Measurements from ENCODE around the gene MAP3K3.

DNA sequence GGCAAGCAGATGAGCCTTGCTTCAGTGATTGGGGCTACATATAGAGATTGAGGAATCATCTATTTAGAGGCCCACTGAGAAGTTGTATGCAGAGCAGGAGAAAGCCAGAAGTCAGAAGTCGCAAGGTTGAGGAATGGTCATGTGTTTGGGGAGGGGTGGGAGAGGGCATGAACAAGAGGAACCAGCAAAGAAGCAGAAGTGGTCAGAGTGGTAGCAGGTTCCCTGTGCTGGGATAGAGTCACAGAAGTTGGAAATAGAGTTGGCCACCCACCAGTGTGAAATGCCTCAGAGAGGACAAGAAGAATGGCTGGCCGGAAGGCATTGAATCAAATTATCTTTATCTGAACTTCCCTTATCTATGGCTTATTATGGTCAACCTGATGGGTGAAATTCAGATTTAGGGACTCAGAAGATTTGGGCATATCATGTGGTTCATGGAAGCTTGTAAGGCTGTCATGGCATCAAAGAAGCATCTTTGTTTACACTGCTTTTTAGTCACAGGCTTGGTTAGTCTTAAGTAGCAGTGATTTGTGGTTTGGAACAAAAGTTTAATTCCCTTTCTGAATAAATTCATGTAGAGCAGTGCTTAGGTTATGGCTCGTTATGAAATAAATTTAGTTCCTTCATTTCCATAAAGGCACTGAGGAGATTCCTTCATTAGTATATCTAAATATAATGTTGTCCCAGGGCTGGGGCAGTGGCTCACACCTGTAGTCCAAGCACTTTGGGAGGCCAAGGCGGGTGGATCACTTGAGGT, 19.7 kb downstream of the MAP3K3 start:
- TF ChIP-seq, protein P1, sequence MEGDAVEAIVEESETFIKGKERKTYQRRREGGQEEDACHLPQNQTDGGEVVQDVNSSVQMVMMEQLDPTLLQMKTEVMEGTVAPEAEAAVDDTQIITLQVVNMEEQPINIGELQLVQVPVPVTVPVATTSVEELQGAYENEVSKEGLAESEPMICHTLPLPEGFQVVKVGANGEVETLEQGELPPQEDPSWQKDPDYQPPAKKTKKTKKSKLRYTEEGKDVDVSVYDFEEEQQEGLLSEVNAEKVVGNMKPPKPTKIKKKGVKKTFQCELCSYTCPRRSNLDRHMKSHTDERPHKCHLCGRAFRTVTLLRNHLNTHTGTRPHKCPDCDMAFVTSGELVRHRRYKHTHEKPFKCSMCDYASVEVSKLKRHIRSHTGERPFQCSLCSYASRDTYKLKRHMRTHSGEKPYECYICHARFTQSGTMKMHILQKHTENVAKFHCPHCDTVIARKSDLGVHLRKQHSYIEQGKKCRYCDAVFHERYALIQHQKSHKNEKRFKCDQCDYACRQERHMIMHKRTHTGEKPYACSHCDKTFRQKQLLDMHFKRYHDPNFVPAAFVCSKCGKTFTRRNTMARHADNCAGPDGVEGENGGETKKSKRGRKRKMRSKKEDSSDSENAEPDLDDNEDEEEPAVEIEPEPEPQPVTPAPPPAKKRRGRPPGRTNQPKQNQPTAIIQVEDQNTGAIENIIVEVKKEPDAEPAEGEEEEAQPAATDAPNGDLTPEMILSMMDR (conservative IDR thresholded peaks at IDR 0.05), result no peak
- no peak for TF ChIP-seq EZH2 (IDR thresholded peaks at IDR 0.05; ENCODE audit: low read depth)
